Naive B cell (primary cell): ENCODE measurements around the gene TFEB. TPM values are rescaled to one million over a fixed set of nuclear protein-coding genes. Genes with fewer than 3 reads are reported as not detected.

Source experiments
- ATAC-seq, 2 donors: fragments of 150-1000 bp; cut with Tn5 transposase; 2 replicates each; pipeline ENCODE4 v1.10.0; 2021; ENCODE audit warnings: low read depth in 2 of 2, mild to moderate bottlenecking in 2 of 2, moderate library complexity in 2 of 2
- DNase-seq: peaks from one replicate; pipeline ENCODE4 v3.0.0; 2022
- H3K27ac Mint-ChIP-seq, 6 donors: one replicate each; pipeline ENCODE4 v1.8.0; 2020 to 2022; ENCODE audit warnings: mild to moderate bottlenecking in 6 of 6, mixed read lengths in 6 of 6, moderate library complexity in 5 of 6, inconsistent platforms in 2 of 6
- H3K27me3 Mint-ChIP-seq, 3 donors: one replicate each; pipeline ENCODE4 v1.8.0; 2021 to 2022; ENCODE audit warnings: mixed read lengths in 3 of 3, mild to moderate bottlenecking in 1 of 3
- H3K36me3 Mint-ChIP-seq, 2 donors: one replicate each; pipeline ENCODE4 v1.8.0; 2020 to 2022; ENCODE audit warnings: mixed read lengths in 2 of 2, inconsistent platforms in 1 of 2, mild to moderate bottlenecking in 1 of 2
- H3K4me1 Mint-ChIP-seq, 3 donors: one replicate each; pipeline ENCODE4 v1.8.0; 2020 to 2022; ENCODE audit warnings: mixed read lengths in 3 of 3, inconsistent platforms in 1 of 3, mild to moderate bottlenecking in 1 of 3, moderate library complexity in 1 of 3
- H3K4me3 Mint-ChIP-seq, 8 donors: one replicate each; pipeline ENCODE4 v1.8.0; 2020 to 2022; ENCODE audit warnings: mild to moderate bottlenecking in 8 of 8, mixed read lengths in 8 of 8, moderate library complexity in 8 of 8, inconsistent platforms in 2 of 8
- H3K9me3 Mint-ChIP-seq, 7 donors: one replicate each; pipeline ENCODE4 v1.8.0; 2020 to 2022; ENCODE audit warnings: mixed read lengths in 7 of 7, mild to moderate bottlenecking in 5 of 7, inconsistent platforms in 2 of 7, moderate library complexity in 1 of 7
- polyA plus RNA-seq, 6 donors: library from polyadenylated mRNA; unstranded; fragments of 300-500 nt; fragmentation: Illumina TruSeq; gene quantifications; one replicate each; pipeline ENCODE4 v1.2.3, GENCODE V29; 2021; ENCODE audit warnings: low read depth in 6 of 6

Gene TFEB
- polyA plus RNA-seq, 6 donors from 2014 or later: 52.3 to 145 (median 72.6) TPM

GRCh38 chr6:41668968-41669367 lies 66.4 kb downstream of the TFEB start:
- no peak overlapping the region for H3K4me3 Mint-ChIP-seq
- H3K9me3 Mint-ChIP-seq: peaks cover 0 to 7% (median 5%) of the 10 kb centered on the region in 7 donors
- no peaks in the 10 kb centered on the region for H3K36me3 Mint-ChIP-seq
- H3K27me3 Mint-ChIP-seq: peaks cover 9 to 52% (median 35%) of the 10 kb centered on the region in 3 donors
- ATAC-seq: no peak
- H3K4me1 Mint-ChIP-seq: peaks cover 0 to 5% (median 4%) of the 10 kb centered on the region in 3 donors
- DNase-seq: no peak
- H3K27ac Mint-ChIP-seq: no peak overlapping the region

DNA sequence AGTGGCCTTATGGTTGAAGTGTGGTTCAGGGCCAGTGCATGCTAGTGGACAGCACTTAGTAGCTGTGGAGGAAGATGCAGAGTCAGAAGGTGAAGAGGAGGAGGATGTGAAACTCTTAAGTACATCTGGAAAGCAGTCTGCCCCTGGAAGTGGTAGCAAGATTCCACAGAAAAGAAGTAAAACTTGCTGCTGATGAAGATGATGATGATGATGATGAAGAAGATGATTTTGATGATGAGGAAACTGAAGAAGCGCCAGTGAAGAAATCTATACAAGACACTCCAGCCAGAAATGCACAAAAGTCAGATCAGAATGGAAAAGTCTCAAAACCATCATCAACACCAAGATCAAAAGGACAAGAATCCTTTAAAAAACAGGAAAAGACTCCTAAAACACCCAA lies 68.2 kb downstream of the TFEB start:
- no peak for DNase-seq
- no peak for ATAC-seq
- Mint-ChIP-seq H3K4me3 (no peak overlapping the region), H3K27me3 (peaks cover 11 to 56% (median 45%) of the 10 kb centered on the region in 3 donors), H3K27ac (no peak overlapping the region), H3K4me1 (peaks cover 0 to 5% (median 4%) of the 10 kb centered on the region in 3 donors), H3K9me3 (peaks cover 0 to 7% (median 5%) of the 10 kb centered on the region in 7 donors), H3K36me3 (no peaks in the 10 kb centered on the region)

- Mint-ChIP-seq H3K27me3 (peaks cover 18 to 53% (median 47%) of the 10 kb centered on the region in 3 donors), H3K9me3 (peaks cover 0 to 6% (median 5%) of the 10 kb centered on the region in 7 donors), H3K27ac (peak overlapping the region in 1 of 6 donors; percentile 32)
Measured at GRCh38 chr6:41664271-41664670, 71.1 kb downstream of the TFEB start.

GRCh38 chr6:41663568-41663967 lies 71.8 kb downstream of the TFEB start:
- H3K4me1 Mint-ChIP-seq: peaks cover 0 to 5% (median 4%) of the 10 kb centered on the region in 3 donors
- peaks cover 18 to 56% (median 54%) of the 10 kb centered on the region in 3 donors for H3K27me3 Mint-ChIP-seq
- no peaks in the 10 kb centered on the region for H3K9me3 Mint-ChIP-seq
- ATAC-seq: no peak
- H3K27ac Mint-ChIP-seq: peak overlapping the region in 1 of 6 donors; percentile 64
- H3K36me3 Mint-ChIP-seq: no peaks in the 10 kb centered on the region
- DNase-seq: no peak
- no peak overlapping the region for H3K4me3 Mint-ChIP-seq

More at GRCh38 chr6:41664271-41664670, 71.1 kb downstream of the TFEB start:
- H3K4me3 Mint-ChIP-seq: no peak overlapping the region
- ATAC-seq (no peak), DNase-seq (no peak)
- no peaks in the 10 kb centered on the region for H3K36me3 Mint-ChIP-seq
- H3K4me1 Mint-ChIP-seq: peaks cover 0 to 5% (median 4%) of the 10 kb centered on the region in 3 donors

- DNase-seq (no peak), ATAC-seq (peak in 1 of 2 donors; percentile 18)
- Mint-ChIP-seq H3K27me3 (peaks cover 30 to 84% (median 76%) of the 10 kb centered on the region in 3 donors), H3K36me3 (no peaks in the 10 kb centered on the region), H3K4me1 (no peaks in the 10 kb centered on the region), H3K27ac (no peak overlapping the region), H3K9me3 (no peaks in the 10 kb centered on the region), H3K4me3 (no peak overlapping the region)
Measured at GRCh38 chr6:41659935-41660334, 75.5 kb downstream of the TFEB start.

- Mint-ChIP-seq H3K4me1 (no peaks in the 10 kb centered on the region), H3K4me3 (no peak overlapping the region), H3K27me3 (peaks cover 31 to 83% (median 76%) of the 10 kb centered on the region in 3 donors), H3K9me3 (no peaks in the 10 kb centered on the region), H3K36me3 (no peaks in the 10 kb centered on the region), H3K27ac (no peak overlapping the region)
- DNase-seq (no peak), ATAC-seq (no peak)
Measured at GRCh38 chr6:41658636-41659035, 76.8 kb downstream of the TFEB start.

DNA sequence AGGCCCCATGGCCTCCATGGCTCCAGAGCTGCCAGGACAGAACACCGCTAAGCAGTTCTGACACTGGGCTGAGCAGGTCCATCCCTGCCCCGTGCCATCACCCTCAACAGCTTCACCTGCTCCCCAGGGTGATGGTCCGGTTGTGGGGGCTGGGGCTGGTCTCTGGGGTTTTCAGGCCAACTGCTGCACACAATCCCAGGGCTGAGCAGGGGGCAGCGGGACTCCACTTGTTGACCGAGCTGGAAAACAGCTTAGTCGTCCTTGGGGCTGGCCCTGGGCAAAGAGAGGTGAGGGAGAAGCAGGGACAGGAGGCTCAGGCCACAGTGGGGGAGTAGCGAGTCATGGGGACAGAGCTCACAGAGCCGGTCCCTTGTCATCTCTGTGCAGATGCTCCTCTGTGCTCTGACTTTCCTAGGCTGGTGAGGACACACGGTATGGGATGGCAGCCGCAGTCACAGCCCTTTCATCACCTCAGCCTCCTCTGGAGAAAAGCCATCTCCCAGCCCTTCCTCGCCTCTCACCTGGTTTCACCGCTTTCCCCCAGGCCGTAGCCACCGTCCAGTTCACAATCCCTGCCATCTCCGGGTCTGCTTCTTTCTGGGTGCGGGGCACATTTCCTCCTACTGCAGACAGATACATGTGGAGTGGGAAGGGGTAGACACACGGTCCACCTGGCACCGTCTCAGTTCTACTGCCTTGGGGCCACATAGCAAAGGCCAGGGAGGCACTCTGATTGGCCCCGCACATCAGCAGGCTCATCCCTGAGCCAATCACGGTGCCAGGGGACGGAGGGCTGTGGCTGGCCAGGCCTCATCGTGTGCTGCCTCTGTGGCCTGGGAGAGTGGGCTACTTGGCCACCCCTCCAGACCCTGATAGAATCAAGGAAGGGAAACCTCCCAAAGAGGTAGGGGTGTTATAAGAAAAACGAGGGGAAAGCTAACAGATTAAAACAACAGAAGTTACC lies 78.0 kb downstream of the TFEB start:
- DNase-seq (no peak), ATAC-seq (no peak)
- H3K27ac Mint-ChIP-seq: no peak overlapping the region
- peak overlapping the region in 1 of 8 donors; percentile 51 for H3K4me3 Mint-ChIP-seq
- no peaks in the 10 kb centered on the region for H3K9me3 Mint-ChIP-seq
- H3K4me1 Mint-ChIP-seq: no peaks in the 10 kb centered on the region
- H3K27me3 Mint-ChIP-seq: peaks cover 33 to 79% (median 67%) of the 10 kb centered on the region in 3 donors
- no peaks in the 10 kb centered on the region for H3K36me3 Mint-ChIP-seq

DNA sequence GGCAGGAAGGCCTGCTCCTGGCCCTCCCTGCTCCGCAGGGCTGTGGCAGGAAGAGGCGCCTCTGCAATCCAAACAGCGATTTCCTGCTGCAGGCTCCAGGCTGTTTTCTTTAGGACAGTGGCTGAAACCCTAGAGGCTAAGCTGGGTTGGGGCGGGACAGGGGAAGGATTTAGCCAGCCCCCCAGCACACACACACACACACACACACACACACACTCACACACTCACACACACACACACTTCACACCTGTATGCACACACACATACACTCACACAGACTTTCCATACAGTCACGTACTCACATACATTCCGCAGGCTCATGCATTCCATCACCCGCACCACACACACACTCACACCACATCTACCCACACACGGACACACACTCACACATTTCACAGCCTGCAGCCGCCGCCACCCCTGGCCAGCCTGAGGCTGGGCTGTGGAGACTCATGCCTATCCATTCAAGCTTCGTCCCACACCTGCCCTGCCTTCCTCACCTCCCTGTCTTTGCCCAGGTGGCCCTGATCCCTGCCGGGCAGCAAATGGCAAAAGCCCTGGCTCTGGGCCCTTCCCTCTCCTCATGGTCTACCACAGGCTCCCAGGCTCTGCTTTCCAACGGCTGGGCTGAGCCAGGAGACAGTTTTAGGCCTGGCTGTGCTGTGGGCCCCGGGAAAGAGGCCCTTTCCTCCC lies 79.3 kb downstream of the TFEB start:
- DNase-seq (no peak), ATAC-seq (no peak)
- peaks cover 28 to 75% (median 54%) of the 10 kb centered on the region in 3 donors for H3K27me3 Mint-ChIP-seq
- H3K36me3 Mint-ChIP-seq: no peaks in the 10 kb centered on the region
- no peaks in the 10 kb centered on the region for H3K9me3 Mint-ChIP-seq
- H3K4me1 Mint-ChIP-seq: no peaks in the 10 kb centered on the region
- no peak overlapping the region for H3K27ac Mint-ChIP-seq
- H3K4me3 Mint-ChIP-seq: peak overlapping the region in 1 of 8 donors; percentile 17

- no peaks in the 10 kb centered on the region for H3K9me3 Mint-ChIP-seq
- no peak for DNase-seq
- no peak overlapping the region for H3K4me3 Mint-ChIP-seq
- no peaks in the 10 kb centered on the region for H3K36me3 Mint-ChIP-seq
- no peak overlapping the region for H3K27ac Mint-ChIP-seq
- no peaks in the 10 kb centered on the region for H3K4me1 Mint-ChIP-seq
- H3K27me3 Mint-ChIP-seq: peaks cover 28 to 70% (median 50%) of the 10 kb centered on the region in 3 donors
- no peak for ATAC-seq
Measured at GRCh38 chr6:41655646-41656001, 79.8 kb downstream of the TFEB start.

GRCh38 chr6:41655176-41655575 lies 80.2 kb downstream of the TFEB start:
- Mint-ChIP-seq H3K9me3 (no peaks in the 10 kb centered on the region), H3K4me3 (no peak overlapping the region), H3K36me3 (no peaks in the 10 kb centered on the region), H3K27ac (peak overlapping the region in 1 of 6 donors; percentile 50), H3K27me3 (peaks cover 28 to 66% (median 46%) of the 10 kb centered on the region in 3 donors), H3K4me1 (no peaks in the 10 kb centered on the region)
- no peak for DNase-seq
- ATAC-seq: no peak

GRCh38 chr6:41654698-41655151 lies 80.7 kb downstream of the TFEB start:
- Mint-ChIP-seq H3K27me3 (peaks cover 28 to 61% (median 42%) of the 10 kb centered on the region in 3 donors), H3K4me1 (no peaks in the 10 kb centered on the region), H3K36me3 (no peaks in the 10 kb centered on the region), H3K4me3 (no peak overlapping the region), H3K9me3 (no peaks in the 10 kb centered on the region), H3K27ac (no peak overlapping the region)
- DNase-seq (no peak), ATAC-seq (no peak)

GRCh38 chr6:41654151-41654697 lies 81.2 kb downstream of the TFEB start:
- peaks cover 27 to 57% (median 43%) of the 10 kb centered on the region in 3 donors for H3K27me3 Mint-ChIP-seq
- H3K4me1 Mint-ChIP-seq: no peaks in the 10 kb centered on the region
- no peak overlapping the region for H3K4me3 Mint-ChIP-seq
- ATAC-seq: no peak
- no peaks in the 10 kb centered on the region for H3K9me3 Mint-ChIP-seq
- H3K36me3 Mint-ChIP-seq: no peaks in the 10 kb centered on the region
- no peak for DNase-seq
- H3K27ac Mint-ChIP-seq: no peak overlapping the region

- H3K27ac Mint-ChIP-seq: no peak overlapping the region
- no peaks in the 10 kb centered on the region for H3K36me3 Mint-ChIP-seq
- H3K27me3 Mint-ChIP-seq: peaks cover 23 to 51% (median 38%) of the 10 kb centered on the region in 3 donors
- H3K4me1 Mint-ChIP-seq: no peaks in the 10 kb centered on the region
- no peaks in the 10 kb centered on the region for H3K9me3 Mint-ChIP-seq
- ATAC-seq (no peak), DNase-seq (no peak)
- H3K4me3 Mint-ChIP-seq: peak overlapping the region in 1 of 8 donors; percentile 70
Measured at GRCh38 chr6:41653691-41654090, 81.7 kb downstream of the TFEB start.
